IMR-90 (cell line): ENCODE results near the gene GCNA. TPM values are rescaled to one million over a fixed set of nuclear protein-coding genes. Genes with fewer than 3 reads are reported as not detected.

Experiments used
- ATAC-seq: fragments of 200-7000 bp; cut with Tn5 transposase; 2 replicates; pipeline ENCODE4 v1.9.1; 2020; ENCODE audit warnings: low read depth, mild to moderate bottlenecking, moderate library complexity
- BruUV-seq: library from RNA; stranded (reverse); fragments of 400-500 nt; replicated peaks from 2 replicates; lab custom pipeline; 2021; lab: Mats Ljungman, UMichigan
- CTCF ChIA-PET: fragments of 300-600 bp; formaldehyde crosslinking; extraction: SDS; loops from one replicate; lab custom pipeline; 2021; ENCODE audit warnings: antibody characterized with exemption; lab: Yijun Ruan, JAX
- POLR2A ChIA-PET: fragments of 300-600 bp; sonication (Branson Sonifier 250); formaldehyde crosslinking; loops from one replicate; lab custom pipeline; 2022; ENCODE audit warnings: antibody characterized with exemption; ENCODE audit not compliant: unreplicated experiment; lab: Charles Lee
- DNase-seq: peaks from one replicate; pipeline ENCODE4 v3.0.0; 2013
- H2AFZ ChIP-seq: replicated peaks from 2 replicates; pipeline ENCODE3; 2013; ENCODE audit warnings: low read length, mild to moderate bottlenecking; ENCODE audit not compliant: poor library complexity
- H2AK5ac ChIP-seq: 2 replicates; pipeline ENCODE4 v1.6.1; 2013; ENCODE audit warnings: low read depth, low read length, inconsistent platforms
- H2AK9ac ChIP-seq: replicated peaks from 2 replicates; pipeline ENCODE3; 2013; ENCODE audit warnings: mild to moderate bottlenecking, low read depth, low read length, moderate library complexity; ENCODE audit not compliant: poor library complexity
- H2BK120ac ChIP-seq: 2 replicates; pipeline ENCODE4 v1.6.1; 2013; ENCODE audit warnings: low read depth, low read length, inconsistent platforms
- H2BK15ac ChIP-seq: 3 replicates; pipeline ENCODE4 v1.6.1; 2013; ENCODE audit warnings: low read depth, low read length, inconsistent platforms
- H2BK20ac ChIP-seq: 2 replicates; pipeline ENCODE4 v1.6.1; 2013; ENCODE audit warnings: low read depth, mild to moderate bottlenecking, inconsistent platforms, low read length, moderate library complexity
- H2BK5ac ChIP-seq: 2 replicates; pipeline ENCODE4 v1.6.1; 2013; ENCODE audit warnings: mild to moderate bottlenecking, low read depth, low read length, inconsistent platforms; ENCODE audit not compliant: poor library complexity, severe bottlenecking
- H3K14ac ChIP-seq: replicated peaks from 2 replicates; pipeline ENCODE4 v1.6.1; 2013; ENCODE audit warnings: low read depth, low read length, inconsistent platforms
- H3K18ac ChIP-seq: 2 replicates; pipeline ENCODE4 v1.6.1; 2013; ENCODE audit warnings: low read depth, low read length, control low read depth
- H3K23ac ChIP-seq: 2 replicates; pipeline ENCODE4 v1.6.1; 2013; ENCODE audit warnings: low read depth, low read length, inconsistent platforms
- H3K27ac ChIP-seq: 2 replicates; pipeline ENCODE4 v1.5.1; 2013; ENCODE audit warnings: mild to moderate bottlenecking, control low read depth, low read length; ENCODE audit not compliant: insufficient read depth
- H3K27me3 ChIP-seq: 2 replicates; pipeline ENCODE4 v1.6.1; 2013; ENCODE audit warnings: low read length; ENCODE audit not compliant: control insufficient read depth, insufficient read depth
- H3K36me3 ChIP-seq: 2 replicates; pipeline ENCODE4 v1.6.1; 2013; ENCODE audit warnings: low read length, mixed read lengths; ENCODE audit not compliant: control insufficient read depth, insufficient read depth
- H3K4ac ChIP-seq: 2 replicates; pipeline ENCODE4 v1.6.1; 2013; ENCODE audit warnings: low read depth, low read length, inconsistent platforms
- H3K4me1 ChIP-seq: 2 replicates; pipeline ENCODE4 v1.6.1; 2013; ENCODE audit warnings: low read length, mixed read lengths; ENCODE audit not compliant: control insufficient read depth, insufficient read depth
- H3K4me2 ChIP-seq: 2 replicates; pipeline ENCODE4 v1.6.1; 2013; ENCODE audit warnings: low read depth, mild to moderate bottlenecking, control low read depth, low read length, moderate library complexity
- H3K4me3 ChIP-seq: 2 replicates; pipeline ENCODE4 v1.5.1; 2013; ENCODE audit warnings: low read depth, mild to moderate bottlenecking, control low read depth, low read length, moderate library complexity; ENCODE audit not compliant: insufficient read depth
- H3K56ac ChIP-seq: 2 replicates; pipeline ENCODE4 v1.6.1; 2013; ENCODE audit warnings: low read length, inconsistent platforms; ENCODE audit not compliant: insufficient read depth; ENCODE audit errors: extremely low read depth
- H3K79me1 ChIP-seq, 2 experiments: 2 replicates each; pipeline ENCODE4 v1.6.1; 2013; ENCODE audit warnings: low read length in 2 of 2, inconsistent platforms in 1 of 2, low read depth in 1 of 2
- H3K9ac ChIP-seq: 2 replicates; pipeline ENCODE4 v1.6.1; 2013; ENCODE audit warnings: low read depth, low read length, control low read depth
- H3K9me1 ChIP-seq: 2 replicates; pipeline ENCODE4 v1.6.1; 2013; ENCODE audit warnings: low read length, inconsistent platforms; ENCODE audit not compliant: insufficient read depth
- H3K9me3 ChIP-seq: 2 replicates; pipeline ENCODE4 v1.6.1; 2013; ENCODE audit warnings: low read length; ENCODE audit not compliant: control insufficient read depth, insufficient read depth
- H4K20me1 ChIP-seq: 2 replicates; pipeline ENCODE4 v1.6.1; 2013; ENCODE audit warnings: low read length, inconsistent platforms; ENCODE audit not compliant: insufficient read depth
- H4K5ac ChIP-seq: 2 replicates; pipeline ENCODE4 v1.6.1; 2013; ENCODE audit warnings: mild to moderate bottlenecking, low read depth, low read length, control low read depth
- H4K8ac ChIP-seq, 2 experiments: 2 replicates each; pipeline ENCODE4 v1.6.1; 2013; ENCODE audit warnings: low read depth in 2 of 2, low read length in 2 of 2, control low read depth in 1 of 2, inconsistent platforms in 1 of 2
- H4K91ac ChIP-seq: 2 replicates; pipeline ENCODE4 v1.6.1; 2013; ENCODE audit warnings: low read depth, low read length, inconsistent platforms; ENCODE audit not compliant: insufficient read depth
- CHD1 ChIP-seq: IDR thresholded peaks from 2 replicates; pipeline ENCODE4 v1.6.1; 2012; ENCODE audit warnings: low read depth, low read length, improper control_type of control experiment
- CTCF ChIP-seq: conservative IDR thresholded peaks from 2 replicates; pipeline ENCODE4 v1.5.1; 2012; ENCODE audit warnings: mild to moderate bottlenecking, low read depth, low read length, improper control_type of control experiment
- ELK1 ChIP-seq: fragments of 150-350 bp; IDR thresholded peaks from 2 replicates; pipeline ENCODE4 v1.6.1; 2016; ENCODE audit warnings: low read depth, mild to moderate bottlenecking, low read length, moderate library complexity, borderline replicate concordance
- FOS ChIP-seq: fragments of 150-350 bp; IDR thresholded peaks from 2 replicates; pipeline ENCODE4 v1.6.1; 2016; ENCODE audit warnings: low read depth, low read length
- MAFK ChIP-seq: IDR thresholded peaks from 2 replicates; pipeline ENCODE4 v1.6.1; 2012; ENCODE audit warnings: low read depth, low read length, improper control_type of control experiment
- MAZ ChIP-seq: IDR thresholded peaks from 2 replicates; pipeline ENCODE4 v1.6.1; 2012; ENCODE audit warnings: low read depth, mild to moderate bottlenecking, low read length, improper control_type of control experiment, moderate library complexity, borderline replicate concordance
- NFE2L2 ChIP-seq: fragments of 150-350 bp; IDR thresholded peaks from 2 replicates; pipeline ENCODE4 v1.6.1; 2016; ENCODE audit warnings: low read depth, mild to moderate bottlenecking, low read length
- POLR2A ChIP-seq: IDR thresholded peaks from 2 replicates; pipeline ENCODE4 v1.6.1; 2012; ENCODE audit warnings: mild to moderate bottlenecking, low read depth, low read length
- RCOR1 ChIP-seq: IDR thresholded peaks from 2 replicates; pipeline ENCODE4 v1.6.1; 2012; ENCODE audit warnings: mild to moderate bottlenecking, low read length, improper control_type of control experiment; ENCODE audit not compliant: insufficient replicate concordance
- RFX5 ChIP-seq: IDR thresholded peaks from 2 replicates; pipeline ENCODE4 v1.8.0; 2012; ENCODE audit warnings: low read depth, mild to moderate bottlenecking, low read length, moderate library complexity
- WGBS, 2 experiments: methylation state at CpG; one replicate each; pipeline versions ENCODE4 v1.1.5 to v1.1.7; 2013; ENCODE audit warnings: missing lambda C conversion rate in 2 of 2; ENCODE audit not compliant: insufficient read length in 1 of 2; ENCODE audit errors: extremely low coverage in 2 of 2; 5-methylcytosine and 5-hydroxymethylcytosine counted together
- dilution Hi-C: fragments of 300-500 bp; cut with HindIII; formaldehyde crosslinking; loops from one replicate; pipeline ENCODE4 v1.14.3; 2018; ENCODE audit warnings: low sequenced_read_pairs; ENCODE audit not compliant: unreplicated experiment
- in situ Hi-C: fragments of 300-500 bp; cut with MboI; formaldehyde crosslinking; loops from 3 replicates; pipeline ENCODE4 v1.14.3; 2019; ENCODE audit warnings: low sequenced_read_pairs, inconsistent platforms, mixed read lengths
- intact Hi-C: fragments of 100-400 bp; cut with micrococcal nuclease; formaldehyde crosslinking; loops from 2 replicates; pipeline ENCODE4 v1.10.0; 2022
- polyA plus RNA-seq, 3 experiments: library from polyadenylated mRNA; depleted of rRNA; stranded (reverse); fragments of >200 nt; gene quantifications; 2 replicates each; pipeline ENCODE4 v1.2.3, GENCODE V29; 2012; ENCODE audit warnings: low replicate concordance in 1 of 3
- total RNA-seq: library from RNA; depleted of rRNA; stranded (reverse); fragments of >200 nt; gene quantifications from 2 replicates; pipeline ENCODE4 v1.2.3, GENCODE V29; 2012

The GCNA gene
- total and polyA plus RNA-seq, 2 of the 4 experiments (the other 2 are of a cell fraction): 0.90 to 1.3 TPM

GRCh38 chrX:71549986-71550385, 28.3 kb upstream of the GCNA start:
- Histone ChIP-seq H3K4ac (no peak overlapping the region), H4K8ac (no peak overlapping the region), H3K9ac (no peak overlapping the region), H2BK15ac (no peak overlapping the region), H2BK5ac (no peak overlapping the region), H3K18ac (no peak overlapping the region), H3K4me2 (no peak overlapping the region), H3K9me1 (no peaks in the 10 kb centered on the region; the same call in none of the 2 replicates), H3K79me1 (peaks cover 25 to 31% of the 10 kb centered on the region in 2 experiments; a peak in 3 of 4 replicates), H3K4me1 (no peaks in the 10 kb centered on the region; the same call in 1 of the 2 replicates), H4K5ac (no peak overlapping the region), H3K36me3 (peaks cover 21% of the 10 kb centered on the region), H3K4me3 (no peak overlapping the region), H2BK20ac (no peak overlapping the region), H3K23ac (no peak overlapping the region), H2AK9ac (no peak overlapping the region), H2AK5ac (no peak overlapping the region), H2AFZ (no peak overlapping the region), H3K27ac (no peak overlapping the region), H3K56ac (no peak overlapping the region), H3K9me3 (no peaks in the 10 kb centered on the region; the same call in 1 of the 2 replicates), H4K20me1 (peaks cover 38% of the 10 kb centered on the region), H4K91ac (no peak overlapping the region), H3K27me3 (no peaks in the 10 kb centered on the region), H2BK120ac (no peak overlapping the region), H3K14ac (no peak overlapping the region)
- dilution Hi-C loops (no loop called here), in situ Hi-C loops (no loop called here), intact Hi-C loops (no loop called here)
- POLR2A ChIA-PET: interaction anchor here (0.7 kb wide), 1 partner anchor 40 kb away, joined by 3 read pairs; no protein-coding TSS in a partner anchor
- no CpG with 5 or more reads among the region's 1 CpG for WGBS, 2 experiments
- ATAC-seq (no peak), DNase-seq (no peak)
- TF ChIP-seq RFX5: no peak
- no peak for TF ChIP-seq MAZ
- TF ChIP-seq RCOR1: no peak
- TF ChIP-seq ELK1: no peak
- no peak for TF ChIP-seq MAFK
- no peak for TF ChIP-seq FOS
- no peak for TF ChIP-seq POLR2A
- TF ChIP-seq CTCF: no peak
- no peak for TF ChIP-seq CHD1
- no peak for TF ChIP-seq NFE2L2
- BruUV-seq: no TSS peak
- CTCF ChIA-PET: interaction anchor here (1.4 to 1.7 kb wide), 2 partner anchors 15 to 32 kb away, joined by 3 to 4 read pairs; no protein-coding TSS in a partner anchor
